Suprapubic skin (tissue), 3 donors: ENCODE results near the gene ETFA.

Experiments used
- POLR2A ChIP-seq, 2 donors: fragments of 450-650 bp; IDR thresholded peaks; one replicate each; pipeline ENCODE4 v1.6.1; 2017; ENCODE audit warnings: antibody characterized with exemption in 2 of 2, mild to moderate bottlenecking in 2 of 2, moderate library complexity in 2 of 2
- TF ChIP-seq, protein P1 (sequence below), 2 donors: fragments of 200-600 bp in 1 of 2; fragments of 450-650 bp in 1 of 2; sonication (generic) in 1 of 2; IDR thresholded peaks; one replicate each; pipeline ENCODE4 v1.5.1; 2016 to 2019; ENCODE audit warnings: antibody characterized with exemption in 2 of 2, mild to moderate bottlenecking in 1 of 2, moderate library complexity in 1 of 2

- TF ChIP-seq POLR2A (IDR thresholded peaks at IDR 0.05), result no peak
- TF ChIP-seq, protein P1, sequence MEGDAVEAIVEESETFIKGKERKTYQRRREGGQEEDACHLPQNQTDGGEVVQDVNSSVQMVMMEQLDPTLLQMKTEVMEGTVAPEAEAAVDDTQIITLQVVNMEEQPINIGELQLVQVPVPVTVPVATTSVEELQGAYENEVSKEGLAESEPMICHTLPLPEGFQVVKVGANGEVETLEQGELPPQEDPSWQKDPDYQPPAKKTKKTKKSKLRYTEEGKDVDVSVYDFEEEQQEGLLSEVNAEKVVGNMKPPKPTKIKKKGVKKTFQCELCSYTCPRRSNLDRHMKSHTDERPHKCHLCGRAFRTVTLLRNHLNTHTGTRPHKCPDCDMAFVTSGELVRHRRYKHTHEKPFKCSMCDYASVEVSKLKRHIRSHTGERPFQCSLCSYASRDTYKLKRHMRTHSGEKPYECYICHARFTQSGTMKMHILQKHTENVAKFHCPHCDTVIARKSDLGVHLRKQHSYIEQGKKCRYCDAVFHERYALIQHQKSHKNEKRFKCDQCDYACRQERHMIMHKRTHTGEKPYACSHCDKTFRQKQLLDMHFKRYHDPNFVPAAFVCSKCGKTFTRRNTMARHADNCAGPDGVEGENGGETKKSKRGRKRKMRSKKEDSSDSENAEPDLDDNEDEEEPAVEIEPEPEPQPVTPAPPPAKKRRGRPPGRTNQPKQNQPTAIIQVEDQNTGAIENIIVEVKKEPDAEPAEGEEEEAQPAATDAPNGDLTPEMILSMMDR (IDR thresholded peaks at IDR 0.05), result no peak
Measured at GRCh38 chr15:76345880-76346668, 34.8 kb upstream of the ETFA start.
